ENCODE data around the gene VPS39. TPM values are rescaled to one million over a fixed set of nuclear protein-coding genes. Genes with fewer than 3 reads are reported as not detected.

The VPS39 gene
- total RNA-seq, 1 donor from 2014 or later: 88.9 TPM

DNA sequence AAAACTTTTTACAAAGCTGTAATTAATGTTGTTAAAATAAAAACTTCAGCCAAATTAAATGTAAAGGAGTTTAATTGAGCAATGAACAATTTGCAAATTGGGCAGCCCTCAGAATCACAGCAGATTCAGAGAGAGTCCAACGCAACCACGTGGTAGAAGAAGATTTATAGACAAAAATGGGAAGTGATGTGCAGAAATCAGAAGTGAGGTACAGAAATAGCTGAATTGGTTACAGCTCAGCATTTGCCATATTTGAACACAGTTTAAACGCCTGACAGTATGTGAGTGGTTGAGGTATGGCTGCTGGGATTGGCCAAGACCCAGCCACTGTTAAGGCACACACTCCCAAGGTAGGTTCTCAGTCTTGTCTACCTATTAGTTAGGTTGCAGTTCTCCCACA lies 99.3 kb downstream of the VPS39 start:
- Mint-ChIP-seq H3K27me3 (no peaks in the 10 kb centered on the region), H3K9me3 (ENCODE audit: low read depth) (peaks cover 7% of the 10 kb centered on the region), H3K4me1 (ENCODE audit: low read depth) (peaks cover 2% of the 10 kb centered on the region), H3K4me3 (ENCODE audit: low read depth) (no peak overlapping the region), H3K36me3 (ENCODE audit: insufficient read depth) (no peaks in the 10 kb centered on the region), H3K27ac (no peak overlapping the region)
- no peak for DNase-seq (ENCODE audit: low spot score, unreplicated experiment)
- TF ChIP-seq, protein P1, sequence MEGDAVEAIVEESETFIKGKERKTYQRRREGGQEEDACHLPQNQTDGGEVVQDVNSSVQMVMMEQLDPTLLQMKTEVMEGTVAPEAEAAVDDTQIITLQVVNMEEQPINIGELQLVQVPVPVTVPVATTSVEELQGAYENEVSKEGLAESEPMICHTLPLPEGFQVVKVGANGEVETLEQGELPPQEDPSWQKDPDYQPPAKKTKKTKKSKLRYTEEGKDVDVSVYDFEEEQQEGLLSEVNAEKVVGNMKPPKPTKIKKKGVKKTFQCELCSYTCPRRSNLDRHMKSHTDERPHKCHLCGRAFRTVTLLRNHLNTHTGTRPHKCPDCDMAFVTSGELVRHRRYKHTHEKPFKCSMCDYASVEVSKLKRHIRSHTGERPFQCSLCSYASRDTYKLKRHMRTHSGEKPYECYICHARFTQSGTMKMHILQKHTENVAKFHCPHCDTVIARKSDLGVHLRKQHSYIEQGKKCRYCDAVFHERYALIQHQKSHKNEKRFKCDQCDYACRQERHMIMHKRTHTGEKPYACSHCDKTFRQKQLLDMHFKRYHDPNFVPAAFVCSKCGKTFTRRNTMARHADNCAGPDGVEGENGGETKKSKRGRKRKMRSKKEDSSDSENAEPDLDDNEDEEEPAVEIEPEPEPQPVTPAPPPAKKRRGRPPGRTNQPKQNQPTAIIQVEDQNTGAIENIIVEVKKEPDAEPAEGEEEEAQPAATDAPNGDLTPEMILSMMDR (IDR thresholded peaks at IDR 0.05; ENCODE audit: unreplicated experiment): no peak

Small RNAs within 50 kb of the gene (microRNA-seq; reads per million reads assigned to microRNA genes)
- gene MIR627 (ENCODE audit: borderline number of aligned reads, unreplicated experiment): 77.0 reads per million, percentile 52 among the genes with 10 or more reads in this experiment

Other genes starting within 250 kb of the VPS39 start
- gene EHD4, start 235.7 kb downstream of the VPS39 start, total RNA-seq: 17.2 and 18.4 TPM in 2 replicates
- gene PLA2G4E, start 187.3 kb downstream of the VPS39 start, total RNA-seq: 0.09 TPM in 1 of 2 replicates, not detected in the other
- gene PLA2G4D, start 113.7 kb downstream of the VPS39 start, total RNA-seq: not detected in 2 replicates
- gene PLA2G4F, start 51.7 kb downstream of the VPS39 start, total RNA-seq: 0.60 and 0.87 TPM in 2 replicates
- 19.5 and 20.6 TPM in 2 replicates for gene GANC, start 64.9 kb upstream of the VPS39 start, total RNA-seq
- gene TMEM87A, start 65.1 kb upstream of the VPS39 start, total RNA-seq: 44.2 and 48.5 TPM in 2 replicates
- gene CAPN3, start 151.2 kb upstream of the VPS39 start, total RNA-seq: 2.9 and 3.7 TPM in 2 replicates

Measured in progenitor cell of endocrine pancreas (in vitro differentiated cells).